NT2/D1 (cell line): ENCODE measurements around the gene RNASET2.

Experiments
- SUZ12 ChIP-seq: IDR thresholded peaks from 2 replicates; pipeline ENCODE4 v1.6.1; 2011; ENCODE audit not compliant: insufficient read length, insufficient read depth; ENCODE audit errors: extremely low read depth
- YY1 ChIP-seq: IDR thresholded peaks from 2 replicates; pipeline ENCODE4 v1.6.1; 2011; ENCODE audit not compliant: insufficient read length, insufficient read depth
- ZNF274 ChIP-seq: IDR thresholded peaks from 2 replicates; pipeline ENCODE4 v1.6.1; 2011; ENCODE audit warnings: mild to moderate bottlenecking, low read depth, low read length

DNA sequence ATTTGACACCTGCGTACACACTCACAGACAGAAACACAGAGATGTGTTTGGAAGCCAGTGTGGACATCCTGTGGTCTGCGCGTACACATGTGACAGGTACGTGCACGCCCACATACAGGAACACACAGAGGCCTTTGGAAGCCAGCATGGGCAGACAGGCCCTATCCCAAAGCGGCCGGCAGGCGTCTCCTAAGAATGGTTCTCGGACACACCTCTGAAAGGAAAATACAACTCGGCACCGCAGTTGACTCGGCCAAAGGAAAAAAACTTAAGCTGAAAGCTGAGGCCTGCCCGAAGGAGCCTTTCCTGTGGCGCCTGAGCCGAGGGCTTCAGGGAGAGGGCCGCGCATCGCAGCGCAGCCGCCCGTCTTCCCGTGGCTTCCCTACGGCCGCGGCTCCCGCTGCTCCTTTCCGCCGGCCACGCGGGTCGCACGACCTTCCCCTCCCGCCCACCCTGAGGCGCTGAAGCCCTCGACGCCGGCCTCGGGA is 41.5 kb upstream of the RNASET2 start:
- TF ChIP-seq ZNF274 (no peak), SUZ12 (no peak), YY1 (no peak)
